BLaER1 treated with 17β-estradiol and CSF1 and Interleukin-3, amounts not matched to agents 10 nM and 100 nM (cell line): ENCODE measurements around the gene KCNMB4.

Source experiments
- H3K27ac ChIP-seq, 11 experiments: shearing (Covaris generic); formaldehyde crosslinking; 2 replicates each; pipeline ENCODE4 v1.8.1; 2022
- H3K27me3 ChIP-seq, 11 experiments: shearing (Covaris generic); formaldehyde crosslinking; 2 replicates each; pipeline ENCODE4 v1.8.1; 2022
- H3K36me3 ChIP-seq, 11 experiments: shearing (Covaris generic); formaldehyde crosslinking; 2 replicates each; pipeline ENCODE4 v1.8.1; 2022
- H3K4me1 ChIP-seq, 10 experiments: shearing (Covaris generic); formaldehyde crosslinking; 2 replicates each; pipeline ENCODE4 v1.8.1; 2022
- H3K4me2 ChIP-seq, 11 experiments: shearing (Covaris generic); formaldehyde crosslinking; 2 replicates each; pipeline ENCODE4 v1.8.1; 2022
- H3K4me3 ChIP-seq, 10 experiments: shearing (Covaris generic); formaldehyde crosslinking; 2 replicates each; pipeline ENCODE4 v1.8.1; 2022
- H3K9ac ChIP-seq, 11 experiments: shearing (Covaris generic); formaldehyde crosslinking; 2 replicates each; pipeline ENCODE4 v1.8.1; 2022
- H3K9me3 ChIP-seq, 11 experiments: shearing (Covaris generic); formaldehyde crosslinking; replicated peaks in 1 of 11; 2 replicates each; pipeline ENCODE4 v1.8.1; 2022
- H4K20me1 ChIP-seq, 11 experiments: shearing (Covaris generic); formaldehyde crosslinking; 2 replicates each; pipeline ENCODE4 v1.8.1; 2022
- Cebpa-rat ChIP-seq, 11 experiments: shearing (Covaris generic); IDR thresholded peaks; 2 replicates each; pipeline ENCODE4 v1.8.1; 2022

Gene KCNMB4

GRCh38 chr12:70364695-70365397, 1.2 kb upstream of the KCNMB4 start:
- H4K20me1 ChIP-seq: peaks cover 0 to 32% (median 14%) of the 10 kb centered on the region in 11 experiments; a peak in 15 of 22 replicates
- H3K4me2 ChIP-seq: peak overlapping the region; percentile 92 to 100 (median 98)
- H3K9ac ChIP-seq: peak overlapping the region in 1 of 11 experiments; percentile 59; a peak in 2 of 22 replicates
- no peak overlapping the region for H3K27ac ChIP-seq
- H3K4me1 ChIP-seq: peaks cover 7 to 27% (median 19%) of the 10 kb centered on the region in 10 experiments; a peak in 18 of 20 replicates
- TF ChIP-seq Cebpa-rat (IDR thresholded peaks at IDR 0.05): no peak
- H3K36me3 ChIP-seq: no peaks in the 10 kb centered on the region
- peaks cover 59 to 79% (median 65%) of the 10 kb centered on the region in 11 experiments for H3K27me3 ChIP-seq
- no peaks in the 10 kb centered on the region for H3K9me3 ChIP-seq
- peak overlapping the region; percentile 67 to 81 (median 74); a peak in 19 of 20 replicates for H3K4me3 ChIP-seq

GRCh38 chr12:70365398-70365647, 767 bp upstream of the KCNMB4 start:
- peak overlapping the region; percentile 92 to 100 (median 98) for H3K4me2 ChIP-seq
- TF ChIP-seq Cebpa-rat (IDR thresholded peaks at IDR 0.05): no peak
- H3K27ac ChIP-seq: no peak overlapping the region
- H4K20me1 ChIP-seq: peaks cover 0 to 32% (median 14%) of the 10 kb centered on the region in 11 experiments; a peak in 15 of 22 replicates
- no peaks in the 10 kb centered on the region for H3K36me3 ChIP-seq
- peaks cover 59 to 79% (median 65%) of the 10 kb centered on the region in 11 experiments for H3K27me3 ChIP-seq
- H3K9ac ChIP-seq: peak overlapping the region; percentile 33 to 72 (median 64); a peak in 16 of 22 replicates
- H3K4me1 ChIP-seq: peaks cover 7 to 28% (median 19%) of the 10 kb centered on the region in 10 experiments; a peak in 18 of 20 replicates
- H3K9me3 ChIP-seq: no peaks in the 10 kb centered on the region
- H3K4me3 ChIP-seq: peak overlapping the region; percentile 67 to 81 (median 74)

- H3K4me3 ChIP-seq: peak overlapping the region; percentile 67 to 81 (median 74)
- H3K9ac ChIP-seq: peak overlapping the region; percentile 1 to 76 (median 63); a peak in 19 of 22 replicates
- H3K4me1 ChIP-seq: peaks cover 7 to 28% (median 19%) of the 10 kb centered on the region in 10 experiments; a peak in 18 of 20 replicates
- TF ChIP-seq Cebpa-rat (IDR thresholded peaks at IDR 0.05): no peak
- H3K9me3 ChIP-seq: no peaks in the 10 kb centered on the region
- H3K27ac ChIP-seq: peak overlapping the region in 3 of 11 experiments; percentile 15 to 47 (median 32); a peak in 1 of 22 replicates
- peaks cover 57 to 73% (median 63%) of the 10 kb centered on the region in 11 experiments for H3K27me3 ChIP-seq
- H3K4me2 ChIP-seq: peak overlapping the region; percentile 92 to 100 (median 98)
- peaks cover 0 to 32% (median 14%) of the 10 kb centered on the region in 11 experiments; a peak in 15 of 22 replicates for H4K20me1 ChIP-seq
- H3K36me3 ChIP-seq: no peaks in the 10 kb centered on the region
Observed at GRCh38 chr12:70366581-70367257, 629 bp downstream of the KCNMB4 start.

GRCh38 chr12:70367258-70368141, 1.4 kb downstream of the KCNMB4 start:
- peaks cover 7 to 28% (median 19%) of the 10 kb centered on the region in 10 experiments; a peak in 18 of 20 replicates for H3K4me1 ChIP-seq
- H3K9ac ChIP-seq: peak overlapping the region in 7 of 11 experiments; percentile 43 to 76 (median 69); a peak in 12 of 22 replicates
- H3K27me3 ChIP-seq: peaks cover 50 to 65% (median 55%) of the 10 kb centered on the region in 11 experiments
- H3K36me3 ChIP-seq: no peaks in the 10 kb centered on the region
- H3K27ac ChIP-seq: no peak overlapping the region
- peak overlapping the region; percentile 67 to 81 (median 74) for H3K4me3 ChIP-seq
- TF ChIP-seq Cebpa-rat (IDR thresholded peaks at IDR 0.05): no peak
- H3K9me3 ChIP-seq: no peaks in the 10 kb centered on the region
- peaks cover 0 to 25% (median 14%) of the 10 kb centered on the region in 11 experiments; a peak in 15 of 22 replicates for H4K20me1 ChIP-seq
- H3K4me2 ChIP-seq: peak overlapping the region; percentile 92 to 100 (median 98)

- no peak overlapping the region for H3K27ac ChIP-seq
- H3K9me3 ChIP-seq: peaks cover under 1 to 6% (median 5%) of the 10 kb centered on the region in 11 experiments; a peak in 15 of 22 replicates
- TF ChIP-seq Cebpa-rat (IDR thresholded peaks at IDR 0.05): no peak
- no peak overlapping the region for H3K4me2 ChIP-seq
- no peak overlapping the region for H3K4me3 ChIP-seq
- no peaks in the 10 kb centered on the region; a peak in 1 of 22 replicates for H4K20me1 ChIP-seq
- H3K9ac ChIP-seq: no peak overlapping the region
- peaks cover 0 to 8% (median 0%) of the 10 kb centered on the region in 10 experiments; a peak in 5 of 20 replicates for H3K4me1 ChIP-seq
- H3K27me3 ChIP-seq: peaks cover under 1 to 15% (median 4%) of the 10 kb centered on the region in 11 experiments
- no peaks in the 10 kb centered on the region; a peak in 1 of 22 replicates for H3K36me3 ChIP-seq
Observed at GRCh38 chr12:70372881-70373280, 6.8 kb downstream of the KCNMB4 start.

- Histone ChIP-seq H3K4me2 (no peak overlapping the region), H3K9me3 (peaks cover 25 to 39% (median 27%) of the 10 kb centered on the region in 11 experiments), H3K27ac (no peak overlapping the region), H4K20me1 (0 out of 22 replicates have a peak, but pooled peaks cover 0 to 2% (median 0%) of the 10 kb centered on the region in 11 experiments), H3K4me3 (no peak overlapping the region), H3K4me1 (no peaks in the 10 kb centered on the region), H3K9ac (no peak overlapping the region), H3K36me3 (peaks cover 0 to 11% (median 0%) of the 10 kb centered on the region in 11 experiments; a peak in 1 of 22 replicates), H3K27me3 (no peaks in the 10 kb centered on the region)
- no peak for TF ChIP-seq Cebpa-rat (IDR thresholded peaks at IDR 0.05)
Observed at GRCh38 chr12:70379846-70380245, 13.8 kb downstream of the KCNMB4 start.

GRCh38 chr12:70383484-70383883, 17.4 kb downstream of the KCNMB4 start:
- Histone ChIP-seq H3K27me3 (no peaks in the 10 kb centered on the region), H4K20me1 (0 out of 22 replicates have a peak, but pooled peaks cover 0 to 2% (median 0%) of the 10 kb centered on the region in 11 experiments), H3K4me3 (no peak overlapping the region), H3K9ac (no peak overlapping the region), H3K4me2 (no peak overlapping the region), H3K36me3 (0 out of 22 replicates have a peak, but pooled peaks cover 0 to 5% (median 0%) of the 10 kb centered on the region in 11 experiments), H3K27ac (no peak overlapping the region), H3K4me1 (no peaks in the 10 kb centered on the region), H3K9me3 (peaks cover 13 to 32% (median 17%) of the 10 kb centered on the region in 11 experiments)
- no peak for TF ChIP-seq Cebpa-rat (IDR thresholded peaks at IDR 0.05)

GRCh38 chr12:70383886-70384285, 17.8 kb downstream of the KCNMB4 start:
- no peaks in the 10 kb centered on the region for H3K4me1 ChIP-seq
- 0 out of 22 replicates have a peak, but pooled peaks cover 0 to 2% (median 0%) of the 10 kb centered on the region in 11 experiments for H4K20me1 ChIP-seq

More at GRCh38 chr12:70383886-70384285, 17.8 kb downstream of the KCNMB4 start:
- Histone ChIP-seq H3K36me3 (0 out of 22 replicates have a peak, but pooled peaks cover 0 to 4% (median 0%) of the 10 kb centered on the region in 11 experiments), H3K4me2 (no peak overlapping the region), H3K27ac (no peak overlapping the region), H3K9ac (no peak overlapping the region), H3K9me3 (peaks cover 11 to 28% (median 13%) of the 10 kb centered on the region in 11 experiments), H3K4me3 (no peak overlapping the region), H3K27me3 (no peaks in the 10 kb centered on the region)
- no peak for TF ChIP-seq Cebpa-rat (IDR thresholded peaks at IDR 0.05)
